ENCODE results near the gene OSTN.
"Not testable (repeated sequence)": the region's sequence is repeated elsewhere in the genome, so short reads cannot be mapped to it uniquely, and the experiment has no call there.

OSTN gene, protein sequence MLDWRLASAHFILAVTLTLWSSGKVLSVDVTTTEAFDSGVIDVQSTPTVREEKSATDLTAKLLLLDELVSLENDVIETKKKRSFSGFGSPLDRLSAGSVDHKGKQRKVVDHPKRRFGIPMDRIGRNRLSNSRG

GRCh38 chr3:191198932-191199331 lies at the start of gene OSTN:
OSTN (plus strand) TSS chr3:191199241; CDS start chr3:191212533, 13,292 bp downstream.
- no peak for DNase-seq

DNA sequence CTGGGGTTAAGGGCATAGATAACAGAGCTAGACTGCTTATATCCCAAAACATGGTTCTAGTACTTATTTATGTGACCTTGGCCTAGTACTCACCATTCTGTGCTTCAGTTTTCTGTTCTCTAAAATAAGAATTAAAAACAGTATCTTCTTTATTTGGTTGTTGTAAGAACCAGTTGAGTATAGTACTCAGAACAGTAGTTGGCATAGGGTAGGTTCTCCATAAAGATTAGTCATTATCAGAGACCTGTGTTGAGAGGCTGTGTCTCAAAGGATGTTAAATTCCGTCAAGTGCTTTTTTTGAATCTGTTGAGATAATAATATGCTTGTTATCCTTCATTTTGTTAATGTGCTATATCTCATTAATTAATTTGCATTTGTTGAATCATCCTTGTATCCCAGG lies 47.4 kb upstream of the OSTN start:
- no peak for DNase-seq

GRCh38 chr3:191154827-191155226 lies 44.2 kb upstream of the OSTN start:
- no peak for DNase-seq

DNA sequence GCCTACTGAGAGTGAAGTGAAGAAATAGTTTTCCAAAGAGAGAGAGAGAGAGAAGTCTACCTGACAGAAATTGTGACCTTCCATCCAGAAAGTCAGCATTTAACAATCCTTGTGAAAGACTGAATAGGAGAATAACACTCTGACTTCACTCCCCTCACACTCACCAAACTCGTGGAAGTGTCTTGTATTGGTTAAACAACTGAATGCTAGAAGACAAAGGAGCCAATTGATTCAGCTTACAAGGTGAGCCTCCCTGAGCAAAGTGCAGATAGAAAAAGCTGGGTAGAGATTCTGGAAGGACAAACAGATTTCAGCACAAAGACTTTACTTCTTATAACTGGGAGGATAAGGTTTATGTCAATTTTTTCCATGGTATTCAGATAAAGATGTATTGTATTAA lies 40.8 kb upstream of the OSTN start:
- no peak for DNase-seq

- no peak for DNase-seq
Measured at GRCh38 chr3:191158815-191159214, 40.2 kb upstream of the OSTN start.

- no peak for DNase-seq
Measured at GRCh38 chr3:191165802-191166201, 33.2 kb upstream of the OSTN start.

DNA sequence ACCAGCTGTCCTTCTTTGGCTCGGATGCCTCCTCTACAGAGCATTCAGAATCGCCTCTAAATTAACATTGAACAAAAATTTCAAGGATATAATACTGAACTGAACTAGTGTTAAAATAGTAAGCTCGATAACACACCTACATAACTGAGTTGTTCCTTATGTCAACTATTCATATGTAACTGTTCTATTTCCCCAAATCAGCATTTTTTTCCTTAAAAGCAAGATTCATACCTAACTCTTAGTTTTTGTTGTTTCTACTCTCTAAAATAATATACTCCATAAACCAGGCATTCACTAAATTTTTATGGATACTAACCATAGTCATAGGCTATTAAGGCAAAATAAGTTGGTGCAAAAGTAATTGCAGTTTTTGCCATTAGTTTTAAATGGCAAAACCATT lies 32.7 kb upstream of the OSTN start:
- DNase-seq, result no peak

DNA sequence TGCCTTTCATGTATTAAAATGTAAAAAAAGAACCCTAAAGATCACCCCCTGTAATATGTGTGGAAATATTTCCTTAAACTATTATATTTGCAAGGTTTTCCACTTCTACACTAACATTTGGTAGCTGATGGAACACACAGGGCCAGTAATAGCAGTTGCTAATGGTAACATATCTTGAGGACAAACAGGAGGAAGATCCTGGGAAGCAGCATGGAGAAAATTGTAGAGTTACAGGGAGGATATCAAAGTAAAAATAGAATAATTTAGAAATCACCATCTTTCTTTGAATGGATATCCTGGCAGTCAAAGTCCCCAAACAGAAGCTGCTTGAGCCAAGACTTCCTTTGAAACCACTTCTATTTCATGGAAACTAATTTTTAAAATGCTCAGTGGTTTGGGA lies 29.5 kb upstream of the OSTN start:
- no peak for DNase-seq

GRCh38 chr3:191170097-191170496 lies 28.9 kb upstream of the OSTN start:
- no peak for DNase-seq

GRCh38 chr3:191175102-191175501 lies 23.9 kb upstream of the OSTN start:
- no peak for DNase-seq

DNA sequence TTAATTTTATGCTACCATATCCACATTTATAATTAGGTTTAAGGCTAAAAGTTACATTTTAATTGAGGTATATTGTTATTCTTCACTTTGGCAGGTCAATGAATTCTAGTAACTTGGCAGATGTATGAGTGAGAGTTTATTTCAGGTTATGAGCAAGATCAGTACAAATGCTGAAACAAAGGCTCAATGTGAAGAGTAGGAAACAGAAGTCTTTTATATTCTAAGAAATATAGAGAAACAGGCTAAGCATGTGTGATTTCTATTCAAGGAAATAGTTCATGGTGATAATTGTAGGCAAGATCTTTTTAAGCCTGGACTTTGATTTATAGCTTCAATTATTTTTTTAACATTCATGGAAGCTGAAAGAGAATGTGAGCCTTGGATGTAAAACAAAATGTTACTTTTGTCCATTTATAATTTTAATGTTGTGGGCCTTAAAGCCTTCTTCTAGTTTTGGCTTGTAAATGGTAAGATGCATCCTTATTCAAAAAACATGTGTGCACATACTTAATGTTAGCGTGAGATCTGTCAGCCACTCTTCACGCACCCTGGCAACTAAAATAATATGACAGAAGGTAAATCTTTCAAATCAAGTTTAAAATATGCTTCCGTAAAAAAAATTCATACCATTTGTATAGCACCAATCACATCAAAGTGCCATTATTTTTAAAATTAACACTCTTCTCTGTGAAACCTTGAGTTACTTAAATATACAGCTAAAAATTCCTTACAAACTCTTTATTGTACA lies 22.8 kb upstream of the OSTN start:
- no peak for DNase-seq

GRCh38 chr3:191185382-191185781 lies 13.7 kb upstream of the OSTN start:
- DNase-seq, result not testable (repeated sequence)

DNA sequence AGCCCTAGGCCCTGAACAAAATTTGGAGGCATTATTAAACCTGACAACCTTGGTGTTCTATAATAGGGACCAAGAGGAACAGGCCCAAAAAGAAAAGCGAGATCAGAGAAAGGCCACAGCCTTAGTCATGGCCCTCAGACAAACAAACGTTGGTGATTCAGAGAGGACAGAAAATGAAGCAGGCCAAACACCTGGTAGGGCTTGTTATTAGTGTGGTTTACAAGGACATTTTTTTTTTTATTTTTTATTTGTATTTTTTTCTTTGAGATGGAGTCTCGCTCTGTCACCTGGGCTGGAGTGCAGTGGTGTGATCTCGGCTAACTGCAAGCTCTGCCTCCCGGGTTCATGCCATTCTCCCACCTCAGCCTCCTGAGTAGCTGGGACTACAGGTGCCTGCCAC lies 10.8 kb upstream of the OSTN start:
- not testable (repeated sequence) for DNase-seq

DNA sequence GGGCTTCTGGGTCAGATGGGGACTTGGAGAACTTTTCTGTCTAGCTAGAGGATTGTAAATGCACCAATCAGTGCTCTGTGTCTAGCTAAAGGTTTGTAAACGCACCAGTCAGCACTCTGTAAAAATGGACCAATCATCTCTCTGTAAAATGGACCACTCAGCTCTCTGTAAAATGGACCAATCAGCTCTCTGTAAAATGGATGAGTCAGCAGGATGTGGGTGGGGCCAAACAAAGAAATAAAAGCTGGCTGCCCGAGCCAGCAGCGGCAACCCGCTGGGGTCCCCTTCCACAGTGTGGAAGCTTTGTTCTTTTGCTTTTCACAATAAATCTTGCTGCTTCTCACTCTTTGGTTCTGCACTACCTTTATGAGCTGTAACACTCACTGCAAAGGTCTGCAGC lies 6.8 kb upstream of the OSTN start:
- not testable (repeated sequence) for DNase-seq

DNA sequence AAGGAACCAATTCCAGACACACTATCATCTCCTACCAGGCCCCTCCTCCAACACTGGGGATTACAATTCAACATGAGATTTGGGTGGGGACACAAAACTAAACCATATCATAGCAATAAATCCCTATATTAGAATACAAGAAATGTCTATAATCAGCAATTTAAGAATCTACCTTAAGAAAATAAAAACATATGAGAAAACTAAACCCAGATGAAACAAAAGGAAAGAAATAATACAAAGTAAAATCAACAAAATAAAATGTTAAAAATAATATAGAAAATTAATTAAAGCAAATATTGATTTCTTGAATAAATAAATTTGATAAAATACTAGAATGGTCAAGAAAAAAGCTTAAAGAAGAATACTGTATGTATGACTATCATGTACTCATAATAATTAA lies 6.1 kb upstream of the OSTN start:
- DNase-seq, result no peak

DNA sequence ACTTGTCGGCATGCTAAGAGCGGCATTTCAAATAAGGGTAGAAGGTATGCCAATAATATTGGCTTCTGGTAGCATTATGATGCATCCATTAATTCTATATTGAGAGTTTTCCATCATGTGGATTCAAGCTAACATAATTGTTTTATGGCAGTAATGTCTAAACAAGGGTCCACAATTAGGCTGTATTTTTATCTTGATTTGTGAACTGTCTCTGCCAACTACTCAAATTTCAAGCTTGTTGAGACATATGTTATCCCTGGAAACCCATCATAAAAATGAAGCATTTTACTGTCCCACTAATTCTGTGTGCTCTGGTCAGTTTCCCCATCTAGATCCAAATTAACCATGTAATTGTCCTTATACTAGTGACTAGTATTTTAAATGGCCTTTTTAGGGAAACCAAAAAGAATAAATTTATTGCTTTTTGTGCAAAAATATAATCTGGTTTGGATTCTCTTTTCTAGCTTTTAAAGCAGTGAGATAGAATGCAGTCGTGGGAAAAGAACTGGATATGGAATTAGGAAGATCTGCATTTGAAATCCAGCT lies 1.2 kb upstream of the OSTN start:
- no peak for DNase-seq

DNA sequence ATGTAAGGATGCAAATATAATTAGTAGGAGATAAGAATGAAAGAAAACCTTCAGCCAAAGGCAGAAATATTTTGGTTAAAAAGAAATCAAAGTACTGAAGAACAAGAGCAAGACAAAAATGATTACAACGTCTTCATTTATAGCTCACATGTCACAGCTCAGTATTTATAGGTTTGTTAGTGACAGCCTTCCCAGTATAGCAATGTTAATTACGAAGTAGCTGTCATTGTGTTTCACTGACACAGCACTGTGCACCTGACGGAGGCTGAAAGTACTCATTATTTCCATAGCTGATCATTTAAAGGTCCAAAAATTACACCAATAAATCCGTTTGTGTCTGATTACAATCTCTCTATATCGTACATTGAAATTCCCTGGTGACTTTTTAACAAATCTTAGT lies 561 bp upstream of the OSTN start:
- DNase-seq, result no peak

DNA sequence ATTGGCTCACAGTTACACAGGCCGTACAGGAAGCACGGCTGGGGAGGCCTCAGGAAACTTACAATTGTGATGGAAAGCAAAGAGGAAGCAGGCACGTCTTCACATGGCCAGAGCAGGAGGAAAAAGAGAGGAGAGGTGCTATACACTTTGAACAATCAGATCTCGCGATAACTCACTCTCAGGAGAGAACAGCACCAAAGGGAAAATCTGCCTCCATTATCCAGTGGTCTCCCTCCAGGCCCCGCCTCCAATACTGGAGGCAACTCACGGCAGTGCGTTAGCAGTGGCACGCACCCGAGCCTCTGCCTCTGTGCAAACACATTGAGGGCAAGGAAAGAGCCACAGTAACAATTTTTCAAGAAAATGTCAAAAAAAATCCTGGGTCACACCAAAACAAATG lies 11.0 kb downstream of the OSTN start:
- DNase-seq, result no peak

DNA sequence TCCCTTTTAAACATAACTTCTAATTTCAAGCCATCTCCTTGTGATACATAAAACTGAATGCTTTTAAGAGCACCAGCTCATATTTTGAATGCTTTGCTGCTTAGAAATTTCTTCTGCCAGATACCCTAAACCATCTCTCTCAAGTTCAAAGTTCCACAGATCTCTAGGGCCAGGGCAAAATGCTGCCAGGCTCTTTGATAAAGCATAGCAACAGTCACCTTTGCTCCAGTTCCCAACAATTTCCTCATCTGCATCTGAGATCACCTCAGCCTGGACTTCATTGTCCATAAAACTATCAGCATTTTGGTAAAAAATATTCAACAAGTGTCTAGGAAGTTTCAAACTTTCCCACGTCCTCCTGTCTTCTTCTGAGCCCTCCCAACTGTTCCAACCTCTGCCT lies 17.5 kb downstream of the OSTN start:
- no peak for DNase-seq

DNA sequence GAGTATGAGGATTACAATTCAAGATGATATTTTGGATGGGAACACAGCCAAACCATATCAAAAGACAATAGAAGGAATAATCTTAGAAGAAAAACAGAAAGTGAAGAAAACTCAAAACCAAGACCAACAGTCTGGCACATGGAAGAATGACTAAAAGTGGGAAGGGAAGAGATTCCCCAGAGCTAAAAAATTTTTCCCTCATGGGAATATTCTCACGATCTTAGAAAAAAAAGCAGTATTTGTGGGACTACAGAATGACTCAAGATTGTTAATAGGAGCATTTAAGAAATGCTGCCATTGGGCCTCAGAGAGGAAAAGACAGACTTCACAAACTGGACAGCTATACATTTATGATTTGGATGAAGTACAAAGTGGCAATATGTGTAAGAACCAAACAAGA lies 18.3 kb downstream of the OSTN start:
- DNase-seq, result no peak

GRCh38 chr3:191220908-191221307 lies 21.9 kb downstream of the OSTN start:
- no peak for DNase-seq

- no peak for DNase-seq
Measured at GRCh38 chr3:191221638-191222037, 22.6 kb downstream of the OSTN start.

DNA sequence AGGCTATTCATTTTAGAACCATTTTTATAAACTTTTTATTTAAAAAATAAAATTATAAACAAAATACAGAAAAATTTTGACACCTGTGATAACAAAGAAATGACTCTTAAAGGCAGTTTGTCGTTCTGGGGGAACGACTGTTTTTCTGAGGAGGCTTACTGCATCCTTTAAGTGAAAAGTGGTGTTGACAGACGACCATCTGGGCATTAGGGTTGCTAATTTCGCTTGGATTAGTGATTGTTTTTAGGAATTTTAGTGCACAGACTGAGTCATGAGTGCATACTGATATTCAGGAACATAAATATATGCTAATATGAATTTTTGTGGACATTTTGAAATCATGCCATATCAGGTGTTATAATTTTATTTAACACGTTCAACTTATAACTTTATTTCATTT lies 28.5 kb downstream of the OSTN start:
- no peak for DNase-seq

DNA sequence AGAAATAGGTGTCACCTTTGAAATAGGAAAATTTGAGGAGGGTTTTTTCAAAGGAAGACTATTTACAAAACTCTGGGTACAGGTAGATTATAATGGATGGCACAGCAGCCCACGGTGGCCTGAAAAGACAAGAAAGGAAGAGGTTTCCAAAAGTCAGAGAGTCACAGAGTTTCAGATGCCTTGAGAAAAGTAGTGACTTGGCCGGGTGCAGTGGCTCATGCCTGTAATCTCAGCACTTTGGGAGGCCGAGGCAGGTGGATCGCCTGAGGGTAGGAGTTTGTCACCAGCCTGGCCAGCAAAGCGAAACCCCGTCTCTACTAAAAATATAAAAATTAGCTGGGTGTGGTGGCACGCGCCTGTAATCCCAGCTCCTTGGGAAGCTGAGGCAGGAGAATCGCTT lies 35.2 kb downstream of the OSTN start:
- DNase-seq, result no peak

Measured in stimulated activated CD4-positive, alpha-beta T cell treated with anti-CD3 and anti-CD28 coated beads, Interleukin-4, amount 100 ng/mL, for 4 hours (primary cell).